Hepatocyte (in vitro differentiated cells): ENCODE results near the gene ALOX5.

Experiments
- CTCF ChIP-seq: fragments of 200-600 bp; sonication (generic); IDR thresholded peaks from 2 replicates; pipeline ENCODE4 v1.5.1; 2016; ENCODE audit warnings: antibody characterized with exemption, mild to moderate bottlenecking; ENCODE audit not compliant: poor library complexity
- EZH2 ChIP-seq: fragments of 200-600 bp; sonication (generic); IDR thresholded peaks from 2 replicates; pipeline ENCODE4 v1.6.1; 2016; ENCODE audit warnings: antibody characterized with exemption, mild to moderate bottlenecking, borderline replicate concordance
- EZH2phosphoT487 ChIP-seq: fragments of 200-600 bp; sonication (generic); IDR thresholded peaks from one replicate; pipeline ENCODE4 v1.6.1; 2018; ENCODE audit warnings: antibody characterized with exemption, mild to moderate bottlenecking, low read depth, moderate library complexity; ENCODE audit not compliant: unreplicated experiment, severe bottlenecking

GRCh38 chr10:45424668-45425404 lies 50.8 kb downstream of the ALOX5 start:
- no peak for TF ChIP-seq EZH2
- no peak for TF ChIP-seq CTCF
- TF ChIP-seq EZH2phosphoT487 = no peak
